ENCODE measurements around the gene SFXN2. TPM values are rescaled to one million over a fixed set of nuclear protein-coding genes. Genes with fewer than 3 reads are reported as not detected.
A peak's percentile ranks its signal among the peaks of the same experiment; 100 is the strongest.

The SFXN2 gene
- total and polyA plus RNA-seq, 8 donors, result 5.6 to 21.6 (median 10.0) TPM

GRCh38 chr10:102701796-102702195 is 12.6 kb upstream of the SFXN2 start:
- intact Hi-C loops (cut with DNase I), result no loop called here
- Histone ChIP-seq H3K4me3 (no peak overlapping the region), H3K9me3 (no peaks in the 10 kb centered on the region), H3K27ac (no peak overlapping the region), H3K27me3 (no peaks in the 10 kb centered on the region), H3K36me3 (peaks cover 0 to 7% (median 0%) of the 10 kb centered on the region in 3 donors), H3K4me1 (no peaks in the 10 kb centered on the region)
- no peak for TF ChIP-seq CTCF (IDR thresholded peaks at IDR 0.05)
- DNase-seq, result no peak
- no peak for FAIRE-seq
- WGBS, 2 donors, result 97 to 98% methylated on average over 3 of the region's 3 CpGs
- ATAC-seq, result no peak

- WGBS, 2 donors, result 76 to 81% methylated on average over 2 of the region's 2 CpGs
- H3K27me3 ChIP-seq, result no peaks in the 10 kb centered on the region
- no peak for TF ChIP-seq CTCF (IDR thresholded peaks at IDR 0.05)
- H3K4me3 ChIP-seq, result no peak overlapping the region
- no peaks in the 10 kb centered on the region for H3K4me1 ChIP-seq
- H3K27ac ChIP-seq, result no peak overlapping the region
- peaks cover 0 to 7% (median 0%) of the 10 kb centered on the region in 3 donors for H3K36me3 ChIP-seq
- DNase-seq, result no peak
- intact Hi-C loops (cut with DNase I), result no loop called here
- no peak for FAIRE-seq
- no peaks in the 10 kb centered on the region for H3K9me3 ChIP-seq
- ATAC-seq, result no peak
These were observed 11.7 kb upstream of the SFXN2 start for GRCh38 chr10:102702742-102703141.

GRCh38 chr10:102704915-102705314 is 9.5 kb upstream of the SFXN2 start:
- ATAC-seq, result peak in 1 of 4 donors; percentile 37
- Histone ChIP-seq H3K27me3 (no peaks in the 10 kb centered on the region), H3K9me3 (no peaks in the 10 kb centered on the region), H3K27ac (no peak overlapping the region), H3K4me1 (no peaks in the 10 kb centered on the region), H3K4me3 (no peak overlapping the region), H3K36me3 (no peaks in the 10 kb centered on the region)
- no peak for DNase-seq
- 74 to 78% methylated on average over 6 of the region's 6 CpGs for WGBS, 2 donors
- no peak for FAIRE-seq
- intact Hi-C loops (cut with DNase I), result no loop called here
- TF ChIP-seq CTCF (IDR thresholded peaks at IDR 0.05), result no peak

- 61 to 67% methylated on average over 2 of the region's 2 CpGs for WGBS, 2 donors
- Histone ChIP-seq H3K4me3 (no peak overlapping the region), H3K4me1 (no peaks in the 10 kb centered on the region), H3K27me3 (no peaks in the 10 kb centered on the region), H3K9me3 (no peaks in the 10 kb centered on the region), H3K27ac (no peak overlapping the region), H3K36me3 (no peaks in the 10 kb centered on the region)
- TF ChIP-seq CTCF (IDR thresholded peaks at IDR 0.05), result no peak
- no peak for ATAC-seq
- FAIRE-seq, result no peak
- DNase-seq, result no peak
- intact Hi-C loops (cut with DNase I), result no loop called here
These were observed 8.9 kb upstream of the SFXN2 start for GRCh38 chr10:102705531-102705930.

- TF ChIP-seq CTCF (IDR thresholded peaks at IDR 0.05), result no peak
- WGBS, 2 donors, result 59 to 64% methylated on average over 4 of the region's 4 CpGs
- no peak for FAIRE-seq
- no peak for DNase-seq
- Histone ChIP-seq H3K4me1 (peaks cover 0 to 4% (median 3%) of the 10 kb centered on the region in 3 donors), H3K9me3 (no peaks in the 10 kb centered on the region), H3K36me3 (no peaks in the 10 kb centered on the region), H3K4me3 (no peak overlapping the region), H3K27me3 (no peaks in the 10 kb centered on the region), H3K27ac (no peak overlapping the region)
- intact Hi-C loops (cut with DNase I), result no loop called here
- ATAC-seq, result no peak
These were observed 3.8 kb upstream of the SFXN2 start for GRCh38 chr10:102710609-102711008.

All from pancreas (tissue), 10 donors.